Endothelial cell of umbilical vein (primary cell): ENCODE data around the gene P2RY8. TPM values are rescaled to one million over a fixed set of nuclear protein-coding genes. Genes with fewer than 3 reads are reported as not detected.

Experiments
- BruUV-seq: library from RNA; stranded (reverse); fragments of 400-500 nt; replicated peaks from 2 replicates; lab custom pipeline; 2021; lab: Mats Ljungman, UMichigan
- CTCF ChIA-PET: fragments of 300-600, 350-600 bp; sonication (Branson Sonifier 250); formaldehyde crosslinking; loops from one replicate; lab custom pipeline; 2021; ENCODE audit warnings: antibody characterized with exemption, inconsistent platforms; lab: Charles Lee
- POLR2A ChIA-PET: fragments of 300-600, 350-600 bp; sonication (Branson Sonifier 250); formaldehyde crosslinking; loops from one replicate; lab custom pipeline; 2021; ENCODE audit warnings: antibody characterized with exemption, inconsistent platforms; lab: Charles Lee
- DNase-seq: peaks from one replicate; pipeline ENCODE4 v3.0.0-alpha.2; 2011; ENCODE audit warnings: low read depth, low spot score
- FAIRE-seq: peaks from 2 replicates; lab custom pipeline; 2011; peaks lifted over from hg19 to GRCh38; lab: Jason Lieb, UNC
- H2AFZ ChIP-seq: 2 replicates; pipeline ENCODE4 v1.6.0; 2012; ENCODE audit warnings: low read depth, low read length, control low read depth, inconsistent platforms
- H3K27ac ChIP-seq: 2 replicates; pipeline ENCODE4 v1.5.1; 2011; ENCODE audit warnings: low read depth, mild to moderate bottlenecking, control low read depth, low read length, moderate library complexity; ENCODE audit not compliant: insufficient read depth
- H3K27me3 ChIP-seq, 2 experiments: 2 replicates each; pipeline versions ENCODE4 v1.6.0 to v1.6.1; 2011; ENCODE audit warnings: low read length in 2 of 2, mixed read lengths in 1 of 2; ENCODE audit not compliant: control insufficient read depth in 2 of 2, insufficient read depth in 2 of 2
- H3K36me3 ChIP-seq, 2 experiments: 2 replicates in 1 of 2; 3 replicates in 1 of 2; pipeline ENCODE4 v1.5.1; 2011; ENCODE audit warnings: low read length in 2 of 2, mild to moderate bottlenecking in 1 of 2, moderate library complexity in 1 of 2; ENCODE audit not compliant: control insufficient read depth in 2 of 2, insufficient read depth in 2 of 2; ENCODE audit errors: extremely low read depth in 1 of 2
- H3K4me1 ChIP-seq: 3 replicates; pipeline ENCODE4 v1.5.1; 2011; ENCODE audit warnings: mild to moderate bottlenecking, low read length; ENCODE audit not compliant: control insufficient read depth, insufficient read depth; ENCODE audit errors: extremely low read depth
- H3K4me2 ChIP-seq: 2 replicates; pipeline ENCODE4 v1.6.1; 2011; ENCODE audit warnings: low read length, control low read depth, mixed read lengths; ENCODE audit not compliant: insufficient read depth
- H3K4me3 ChIP-seq, 3 experiments: fragments of 200-600 bp in 1 of 3; sonication (generic), shearing (Covaris generic) in 1 of 3; replicated peaks in 1 of 3; 2 replicates each; pipeline ENCODE4 v1.5.1; 2011 to 2016; ENCODE audit warnings: control low read depth in 3 of 3, low read length in 3 of 3, mild to moderate bottlenecking in 2 of 3, inconsistent platforms in 1 of 3, low read depth in 1 of 3, moderate library complexity in 1 of 3; ENCODE audit not compliant: insufficient read depth in 1 of 3
- H3K79me2 ChIP-seq: 2 replicates; pipeline ENCODE4 v1.6.0; 2012; ENCODE audit warnings: low read length, inconsistent platforms; ENCODE audit not compliant: control insufficient read depth, insufficient read depth
- H3K9ac ChIP-seq: replicated peaks from 2 replicates; pipeline ENCODE3; 2011; ENCODE audit warnings: low read length, control low read depth; ENCODE audit not compliant: insufficient read depth; ENCODE audit errors: extremely low read depth
- H3K9me1 ChIP-seq: replicated peaks from 3 replicates; pipeline ENCODE4 v1.6.0; 2011; ENCODE audit warnings: mild to moderate bottlenecking, low read length; ENCODE audit not compliant: control insufficient read depth, insufficient read depth; ENCODE audit errors: extremely low read depth
- H3K9me3 ChIP-seq: replicated peaks from 2 replicates; pipeline ENCODE4 v1.5.1; 2012; ENCODE audit warnings: low read length, inconsistent platforms; ENCODE audit not compliant: control insufficient read depth, insufficient read depth
- H4K20me1 ChIP-seq: replicated peaks from 2 replicates; pipeline ENCODE3; 2011; ENCODE audit warnings: mild to moderate bottlenecking, low read length; ENCODE audit not compliant: control insufficient read depth, insufficient read depth; ENCODE audit errors: extremely low read depth
- CTCF ChIP-seq, 2 donors: IDR thresholded peaks; 1 replicate in 1 of 2; 2 replicates in 1 of 2; pipeline ENCODE4 v1.5.1; 2011; ENCODE audit warnings: low read length in 2 of 2, mild to moderate bottlenecking in 2 of 2, moderate library complexity in 2 of 2, control low read depth in 1 of 2, inconsistent platforms in 1 of 2, low read depth in 1 of 2; ENCODE audit not compliant: insufficient read depth in 1 of 2; ENCODE audit errors: extremely low read depth in 1 of 2
- FOS ChIP-seq: IDR thresholded peaks from 2 replicates; pipeline ENCODE4 v1.6.1; 2011; ENCODE audit warnings: mild to moderate bottlenecking, low read length, moderate library complexity, borderline replicate concordance; ENCODE audit not compliant: insufficient read depth
- JUN ChIP-seq: IDR thresholded peaks from 2 replicates; pipeline ENCODE4 v1.6.1; 2011; ENCODE audit warnings: borderline replicate concordance, low read depth; ENCODE audit not compliant: insufficient read length, insufficient read depth
- MAX ChIP-seq: IDR thresholded peaks from 2 replicates; pipeline ENCODE4 v1.6.1; 2011; ENCODE audit not compliant: insufficient read depth, insufficient read length
- MYC ChIP-seq: IDR thresholded peaks from one replicate; pipeline ENCODE4 v1.6.1; 2011; ENCODE audit warnings: mild to moderate bottlenecking, low read depth, low read length
- POLR2A ChIP-seq: IDR thresholded peaks from 2 replicates; pipeline ENCODE4 v1.6.1; 2012; ENCODE audit warnings: low read depth, mild to moderate bottlenecking, control low read depth, low read length
- POLR2AphosphoS5 ChIP-seq: IDR thresholded peaks from 2 replicates; pipeline ENCODE4 v1.6.1; 2012; ENCODE audit warnings: low read depth, mild to moderate bottlenecking, control low read depth, low read length, moderate library complexity; ENCODE audit not compliant: insufficient read depth
- dilution Hi-C: fragments of 300-500 bp; cut with MboI; formaldehyde crosslinking; loops from one replicate; pipeline ENCODE4 v1.15.0; 2019; ENCODE audit warnings: low sequenced_read_pairs; ENCODE audit not compliant: extremely low pct_ligation_motif_present
- intact Hi-C: fragments of 100-400 bp; cut with micrococcal nuclease; formaldehyde crosslinking; loops from one replicate; pipeline ENCODE4 v1.10.0; 2022
- polyA plus RNA-seq, 4 experiments: library from polyadenylated mRNA; depleted of rRNA in 3 of 4; stranded (reverse) in 3 of 4; unstranded in 1 of 4; fragments of >200 nt; gene quantifications; 2 replicates each; pipeline versions ENCODE4 v1.2.1 to v1.2.3, GENCODE V29; 2011 to 2012; ENCODE audit warnings: missing spikeins in 1 of 4
- total RNA-seq: library from RNA; stranded (reverse); gene quantifications from 2 replicates; pipeline ENCODE4 v1.2.3, GENCODE V29; 2021

P2RY8 gene
- total and polyA plus RNA-seq, 2 donors (not counting 3 experiments of a cell fraction or from before 2014, with no cell fraction given): not detected

- peaks cover 0 to 15% of the 10 kb centered on the region in 2 experiments for H3K36me3 ChIP-seq
- H3K27ac ChIP-seq: no peak overlapping the region
- dilution Hi-C loops (no loop called here), intact Hi-C loops (no loop called here)
- no peaks in the 10 kb centered on the region for H3K4me1 ChIP-seq
- no peaks in the 10 kb centered on the region for H3K9me1 ChIP-seq
- no peak overlapping the region for H3K4me2 ChIP-seq
- TF ChIP-seq MYC: no peak
- TF ChIP-seq MAX: no peak
- TF ChIP-seq JUN: no peak
- no peak for TF ChIP-seq POLR2A
- TF ChIP-seq CTCF (IDR thresholded peaks at IDR 0.05; ENCODE audit: extremely low read depth in 1 of 2, insufficient read depth in 1 of 2, low read depth in 1 of 2, low read length in 2 of 2): no peak
- no peak for TF ChIP-seq POLR2AphosphoS5
- no peak for TF ChIP-seq FOS
- H3K79me2 ChIP-seq: no peaks in the 10 kb centered on the region
- FAIRE-seq (no peak), DNase-seq (no peak)
- no peaks in the 10 kb centered on the region for H3K27me3 ChIP-seq
- POLR2A ChIA-PET: no interaction called here
- H4K20me1 ChIP-seq: no peaks in the 10 kb centered on the region
- no peak overlapping the region for H2AFZ ChIP-seq
- H3K4me3 ChIP-seq: no peak overlapping the region
- CTCF ChIA-PET: no interaction called here
- no TSS peak for BruUV-seq
- H3K9ac ChIP-seq: no peak overlapping the region
- H3K9me3 ChIP-seq: no peaks in the 10 kb centered on the region
These were observed 101.6 kb downstream of the P2RY8 start for GRCh38 chrX:1435241-1435895.
